Measurements from ENCODE around the gene ANKS6.

DNA sequence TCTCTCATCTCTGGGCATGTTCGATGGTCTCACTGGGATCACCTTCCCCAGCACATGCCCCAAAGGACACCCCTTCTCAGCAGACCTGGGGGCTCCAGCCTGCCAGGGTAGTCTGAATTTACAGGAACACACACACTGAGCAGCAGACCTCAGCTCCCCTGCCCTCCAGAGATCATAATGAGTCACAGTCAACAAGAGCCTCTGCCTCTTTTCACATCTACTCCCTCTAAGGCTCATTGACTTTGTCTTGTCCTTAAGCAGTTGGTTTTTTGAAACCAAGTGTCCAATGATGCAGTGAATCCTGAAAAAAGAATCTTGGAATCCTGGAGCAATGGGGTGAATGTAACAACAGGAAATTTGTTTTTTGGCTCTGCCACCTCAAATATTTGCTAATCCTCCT, 108.4 kb downstream of the ANKS6 start:
- TF ChIP-seq, protein P1, sequence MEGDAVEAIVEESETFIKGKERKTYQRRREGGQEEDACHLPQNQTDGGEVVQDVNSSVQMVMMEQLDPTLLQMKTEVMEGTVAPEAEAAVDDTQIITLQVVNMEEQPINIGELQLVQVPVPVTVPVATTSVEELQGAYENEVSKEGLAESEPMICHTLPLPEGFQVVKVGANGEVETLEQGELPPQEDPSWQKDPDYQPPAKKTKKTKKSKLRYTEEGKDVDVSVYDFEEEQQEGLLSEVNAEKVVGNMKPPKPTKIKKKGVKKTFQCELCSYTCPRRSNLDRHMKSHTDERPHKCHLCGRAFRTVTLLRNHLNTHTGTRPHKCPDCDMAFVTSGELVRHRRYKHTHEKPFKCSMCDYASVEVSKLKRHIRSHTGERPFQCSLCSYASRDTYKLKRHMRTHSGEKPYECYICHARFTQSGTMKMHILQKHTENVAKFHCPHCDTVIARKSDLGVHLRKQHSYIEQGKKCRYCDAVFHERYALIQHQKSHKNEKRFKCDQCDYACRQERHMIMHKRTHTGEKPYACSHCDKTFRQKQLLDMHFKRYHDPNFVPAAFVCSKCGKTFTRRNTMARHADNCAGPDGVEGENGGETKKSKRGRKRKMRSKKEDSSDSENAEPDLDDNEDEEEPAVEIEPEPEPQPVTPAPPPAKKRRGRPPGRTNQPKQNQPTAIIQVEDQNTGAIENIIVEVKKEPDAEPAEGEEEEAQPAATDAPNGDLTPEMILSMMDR (IDR thresholded peaks at IDR 0.05), result no peak
- TF ChIP-seq POLR2A (IDR thresholded peaks at IDR 0.05) (no peak), EP300 (IDR thresholded peaks at IDR 0.05) (no peak)
